Neural cell (in vitro differentiated cells): ENCODE measurements around the gene CRYGN.

Experiments used
- CTCF ChIP-seq: fragments of 450-650 bp; IDR thresholded peaks from 2 replicates; pipeline ENCODE4 v1.5.1; 2014; ENCODE audit warnings: antibody characterized with exemption, mild to moderate bottlenecking, moderate library complexity; ENCODE audit not compliant: poor library complexity, severe bottlenecking
- EP300 ChIP-seq: fragments of 450-650 bp; conservative IDR thresholded peaks from 2 replicates; pipeline ENCODE4 v1.6.1; 2014; ENCODE audit warnings: antibody characterized with exemption, mild to moderate bottlenecking, moderate library complexity; ENCODE audit not compliant: poor library complexity, severe bottlenecking
- EZH2 ChIP-seq: fragments of 200-600, 300-800 bp; shearing (Covaris generic), sonication (generic); IDR thresholded peaks from 2 replicates; pipeline ENCODE4 v1.6.1; 2014; ENCODE audit warnings: antibody characterized with exemption, low read length, borderline replicate concordance, mild to moderate bottlenecking; ENCODE audit not compliant: insufficient read depth, poor library complexity, severe bottlenecking
- MXI1 ChIP-seq: fragments of 450-650 bp; conservative IDR thresholded peaks from 2 replicates; pipeline ENCODE4 v1.6.1; 2014; ENCODE audit warnings: antibody characterized with exemption, mild to moderate bottlenecking; ENCODE audit not compliant: poor library complexity, severe bottlenecking
- POLR2AphosphoS5 ChIP-seq: IDR thresholded peaks from 2 replicates; pipeline ENCODE4 v1.6.1; 2012
- RAD21 ChIP-seq: fragments of 450-650 bp; conservative IDR thresholded peaks from 2 replicates; pipeline ENCODE4 v1.6.1; 2014; ENCODE audit warnings: antibody characterized with exemption, mild to moderate bottlenecking, moderate library complexity
- REST ChIP-seq: IDR thresholded peaks from 2 replicates; pipeline ENCODE4 v1.6.1; 2012; ENCODE audit warnings: borderline replicate concordance
- SMC3 ChIP-seq: fragments of 450-650 bp; conservative IDR thresholded peaks from 2 replicates; pipeline ENCODE4 v1.6.1; 2014; ENCODE audit warnings: antibody characterized with exemption, mild to moderate bottlenecking, moderate library complexity; ENCODE audit not compliant: poor library complexity
- TAF1 ChIP-seq: IDR thresholded peaks from 2 replicates; pipeline ENCODE4 v1.6.1; 2012; ENCODE audit warnings: low read depth

GRCh38 chr7:151381098-151381347 lies 58.9 kb downstream of the CRYGN start:
- TF ChIP-seq EZH2 (no peak), CTCF (no peak), REST (no peak), EP300 (no peak), POLR2AphosphoS5 (no peak), TAF1 (no peak), RAD21 (no peak), SMC3 (no peak), MXI1 (no peak)
